Measurements from ENCODE around the gene ZFAND3.
"Not testable (repeated sequence)": the region's sequence is repeated elsewhere in the genome, so short reads cannot be mapped to it uniquely, and the experiment has no call there.

Gene ZFAND3

DNA sequence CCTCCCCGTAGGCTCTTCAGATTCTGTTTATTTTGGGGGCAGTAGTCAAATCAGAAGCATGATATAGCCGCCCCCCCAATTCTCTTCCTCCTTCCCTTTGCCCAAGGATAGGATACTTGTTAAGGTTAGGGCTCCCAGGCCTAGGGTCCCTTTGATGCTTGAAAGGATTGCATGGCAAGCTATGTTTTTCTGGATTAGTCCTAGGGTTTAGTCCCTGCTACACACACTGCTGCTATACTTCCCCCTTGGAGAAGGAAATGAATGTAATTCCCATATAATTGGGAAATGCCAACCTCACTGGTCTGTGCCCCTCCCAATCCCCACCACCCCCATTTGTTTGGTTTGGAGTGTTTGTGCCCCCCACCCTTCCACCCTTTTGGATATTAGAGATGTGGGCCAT is 62.8 kb downstream of the ZFAND3 start:
- TF ChIP-seq JUND (IDR thresholded peaks at IDR 0.05; ENCODE audit: low read depth) = no peak
- in situ Hi-C loops (cut with HindIII; ENCODE audit: low pct_unique_long_range_greater_than_20kb, low sequenced_read_pairs) = no loop called here
- DNase-seq (ENCODE audit: low read depth in 1 of 2, low spot score in 1 of 2) = no peak

DNA sequence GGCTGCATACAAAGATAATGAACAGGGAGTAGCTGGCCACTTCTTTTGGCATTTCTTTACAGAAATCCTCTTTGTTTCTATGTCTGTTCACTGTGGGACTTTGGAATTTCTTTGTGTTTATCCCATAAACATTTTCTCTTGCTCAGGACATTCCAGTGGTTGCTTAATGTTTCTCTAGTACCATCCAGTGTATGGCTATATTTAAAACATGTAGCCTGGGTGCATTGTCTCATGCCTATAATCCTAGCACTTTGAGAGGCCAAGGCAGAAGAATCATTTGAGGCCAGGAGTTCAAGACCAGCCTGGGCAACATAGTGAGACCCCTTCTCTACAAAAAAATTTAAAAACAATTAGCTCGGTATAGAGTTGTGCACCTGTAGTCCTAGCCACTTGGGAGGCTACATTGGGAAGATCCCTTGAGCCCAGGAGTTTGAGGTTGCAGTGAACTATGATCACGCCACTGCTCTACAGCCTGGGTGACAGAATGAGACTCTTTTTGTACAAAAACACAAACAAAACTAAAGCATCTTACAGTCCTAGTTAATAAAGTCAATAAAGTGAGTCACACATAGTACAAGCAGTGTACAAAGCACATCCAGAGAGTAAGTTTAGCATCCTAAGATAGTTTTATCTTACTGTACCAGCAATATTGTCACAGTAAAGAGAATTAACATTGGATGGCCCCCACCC is 63.3 kb downstream of the ZFAND3 start:
- in situ Hi-C loops (cut with HindIII; ENCODE audit: low pct_unique_long_range_greater_than_20kb, low sequenced_read_pairs) = no loop called here
- DNase-seq (ENCODE audit: low read depth in 1 of 2, low spot score in 1 of 2) = peak in 1 of 2 experiments; percentile 30
- no peak for TF ChIP-seq JUND (IDR thresholded peaks at IDR 0.05; ENCODE audit: low read depth)

DNA sequence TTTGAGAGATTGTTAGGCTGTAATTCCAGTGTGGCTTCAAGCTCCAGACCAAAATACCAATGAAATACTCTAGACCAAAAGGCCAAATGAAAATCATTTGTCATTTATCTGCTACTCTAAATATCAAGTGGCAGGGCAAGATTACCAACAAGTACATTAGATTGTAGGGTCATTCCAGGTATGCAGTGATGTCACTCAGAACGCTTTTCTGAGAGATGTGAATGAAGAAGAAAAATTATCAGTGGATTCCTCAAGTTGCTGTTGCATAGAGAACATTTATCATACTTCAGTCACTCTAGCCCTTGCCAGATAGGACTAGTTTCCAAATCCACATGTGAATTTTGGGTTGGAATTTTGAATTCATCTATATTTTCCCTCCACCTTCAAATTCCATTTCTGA is 65.0 kb downstream of the ZFAND3 start:
- in situ Hi-C loops (cut with HindIII; ENCODE audit: low pct_unique_long_range_greater_than_20kb, low sequenced_read_pairs) = no loop called here
- DNase-seq (ENCODE audit: low read depth in 1 of 2, low spot score in 1 of 2) = no peak
- TF ChIP-seq JUND (IDR thresholded peaks at IDR 0.05; ENCODE audit: low read depth) = no peak

DNA sequence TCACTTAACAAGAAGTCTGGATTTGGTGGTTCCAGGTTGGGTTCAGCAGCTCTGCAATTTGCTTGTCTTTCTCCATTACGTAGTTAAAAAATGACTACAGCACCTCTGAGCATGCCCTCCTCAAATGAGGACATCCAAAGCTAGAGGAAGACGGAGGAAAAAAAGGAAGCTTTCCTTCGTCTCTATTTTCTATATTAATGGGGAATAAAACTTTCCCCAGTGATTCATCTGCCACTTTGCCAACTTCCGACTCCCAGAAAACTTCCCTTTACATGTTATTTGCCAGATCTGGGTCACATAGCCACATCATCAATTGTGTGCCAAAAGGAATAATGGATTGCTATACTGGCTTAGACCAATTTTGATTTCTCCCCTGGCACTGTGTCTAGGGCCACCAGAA is 69.5 kb downstream of the ZFAND3 start:
- DNase-seq (ENCODE audit: low read depth in 1 of 2, low spot score in 1 of 2) = no peak
- in situ Hi-C loops (cut with HindIII; ENCODE audit: low pct_unique_long_range_greater_than_20kb, low sequenced_read_pairs) = no loop called here
- no peak for TF ChIP-seq JUND (IDR thresholded peaks at IDR 0.05; ENCODE audit: low read depth)

DNA sequence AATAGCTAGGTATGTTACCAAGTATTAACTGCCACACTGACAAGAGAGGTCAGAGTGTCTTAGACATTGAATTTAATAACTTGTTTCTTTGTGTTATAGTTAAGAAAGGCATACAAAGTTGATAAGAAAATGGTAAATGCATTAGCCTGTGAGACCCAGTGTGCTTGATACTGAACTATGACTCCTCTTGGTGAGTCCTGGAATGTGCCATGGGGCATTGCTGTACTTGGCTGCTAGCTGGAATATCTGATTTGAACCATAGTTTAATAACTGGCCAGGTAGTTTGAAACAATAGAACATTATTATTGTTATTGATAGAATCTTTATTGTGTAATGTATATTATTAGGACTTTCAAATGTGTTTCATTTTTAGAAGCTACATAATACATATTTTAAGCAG is 70.0 kb downstream of the ZFAND3 start:
- in situ Hi-C loops (cut with HindIII; ENCODE audit: low pct_unique_long_range_greater_than_20kb, low sequenced_read_pairs) = no loop called here

DNA sequence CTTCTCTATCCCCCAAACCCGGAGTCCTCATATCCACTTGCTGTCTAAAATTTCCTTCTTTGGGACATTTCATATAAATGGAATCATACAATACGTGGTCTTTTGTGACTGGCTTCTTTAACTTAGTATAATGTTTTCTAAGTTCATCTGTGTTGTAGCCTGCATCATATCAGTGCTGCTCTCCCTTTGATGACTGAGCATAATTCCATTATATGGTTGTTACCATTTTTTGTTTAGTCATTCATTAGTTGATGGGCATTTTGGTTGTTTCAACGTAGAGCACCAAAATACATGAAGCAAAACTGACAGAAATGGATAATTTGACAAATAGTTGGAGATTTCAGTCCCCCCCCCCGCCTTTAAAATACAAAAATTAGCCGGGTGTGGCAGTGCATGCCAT is 71.5 kb downstream of the ZFAND3 start:
- no peak for TF ChIP-seq JUND (IDR thresholded peaks at IDR 0.05; ENCODE audit: low read depth)
- DNase-seq (ENCODE audit: low read depth in 1 of 2, low spot score in 1 of 2) = no peak
- in situ Hi-C loops (cut with HindIII; ENCODE audit: low pct_unique_long_range_greater_than_20kb, low sequenced_read_pairs) = no loop called here

More for the DNA sequence above, 70.0 kb downstream of the ZFAND3 start:
- DNase-seq (ENCODE audit: low read depth in 1 of 2, low spot score in 1 of 2) = peak in 1 of 2 experiments; percentile 11
- no peak for TF ChIP-seq JUND (IDR thresholded peaks at IDR 0.05; ENCODE audit: low read depth)

DNA sequence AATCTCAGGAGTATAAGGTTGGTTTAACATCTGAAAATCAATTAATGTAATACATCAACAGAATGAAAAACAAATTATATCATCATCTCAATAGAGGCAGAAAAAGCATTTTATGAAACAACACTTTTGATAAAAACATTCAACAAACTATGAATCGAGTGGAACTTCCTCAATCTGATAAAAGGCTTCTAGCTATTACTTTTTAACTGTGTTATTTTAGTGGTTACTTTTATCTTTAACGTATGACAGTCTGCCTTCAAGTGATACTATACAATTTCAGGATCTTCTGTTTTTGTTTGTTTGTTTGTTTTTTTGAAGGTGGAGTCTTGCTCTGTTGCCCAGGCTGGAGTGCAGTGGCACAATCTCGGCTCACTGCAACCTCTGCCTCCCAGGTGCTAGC is 73.7 kb downstream of the ZFAND3 start:
- in situ Hi-C loops (cut with HindIII; ENCODE audit: low pct_unique_long_range_greater_than_20kb, low sequenced_read_pairs) = no loop called here
- no peak for DNase-seq (ENCODE audit: low read depth in 1 of 2, low spot score in 1 of 2)
- no peak for TF ChIP-seq JUND (IDR thresholded peaks at IDR 0.05; ENCODE audit: low read depth)

DNA sequence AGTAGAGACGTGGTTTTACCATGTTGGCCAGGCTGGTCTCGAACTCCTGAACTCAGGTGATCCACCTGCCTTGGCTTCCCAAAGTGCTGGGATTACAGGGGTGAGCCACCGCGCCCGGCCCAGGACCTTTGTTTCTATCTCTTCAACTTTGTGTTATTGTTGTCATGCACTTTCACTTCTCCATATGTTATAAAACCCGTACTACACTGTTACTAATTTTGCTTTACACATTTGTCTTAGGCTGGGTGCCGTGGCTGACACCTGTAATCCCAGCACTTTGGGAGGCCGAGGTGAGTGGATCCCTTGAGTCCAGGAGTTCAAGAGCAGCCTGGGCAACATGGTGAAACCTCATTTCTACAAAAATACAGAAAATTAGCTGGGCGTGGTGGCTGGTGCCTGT is 74.2 kb downstream of the ZFAND3 start:
- in situ Hi-C loops (cut with HindIII; ENCODE audit: low pct_unique_long_range_greater_than_20kb, low sequenced_read_pairs); DNase-seq (ENCODE audit: low read depth in 1 of 2, low spot score in 1 of 2): not testable (repeated sequence)

DNA sequence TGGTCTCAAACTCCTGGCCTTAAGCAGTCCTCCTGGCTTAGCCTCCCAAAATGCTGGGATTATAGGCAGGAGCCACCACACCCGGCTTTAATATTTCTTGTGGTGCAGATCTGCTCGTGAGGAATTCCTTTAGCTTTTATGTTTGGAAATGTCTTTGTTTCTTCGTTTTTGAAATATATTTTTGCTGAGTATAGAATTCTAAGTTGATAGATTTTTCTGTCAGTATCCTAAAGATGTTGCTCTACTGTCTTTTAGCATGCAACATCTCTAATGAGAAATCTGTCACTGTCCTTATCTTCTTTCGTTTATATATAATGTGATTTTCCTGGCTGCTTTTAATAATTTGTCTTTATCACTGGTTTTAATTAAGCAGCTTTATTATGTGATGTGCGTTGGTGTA is 75.1 kb downstream of the ZFAND3 start:
- no peak for TF ChIP-seq JUND (IDR thresholded peaks at IDR 0.05; ENCODE audit: low read depth)
- in situ Hi-C loops (cut with HindIII; ENCODE audit: low pct_unique_long_range_greater_than_20kb, low sequenced_read_pairs) = no loop called here
- no peak for DNase-seq (ENCODE audit: low read depth in 1 of 2, low spot score in 1 of 2)

DNA sequence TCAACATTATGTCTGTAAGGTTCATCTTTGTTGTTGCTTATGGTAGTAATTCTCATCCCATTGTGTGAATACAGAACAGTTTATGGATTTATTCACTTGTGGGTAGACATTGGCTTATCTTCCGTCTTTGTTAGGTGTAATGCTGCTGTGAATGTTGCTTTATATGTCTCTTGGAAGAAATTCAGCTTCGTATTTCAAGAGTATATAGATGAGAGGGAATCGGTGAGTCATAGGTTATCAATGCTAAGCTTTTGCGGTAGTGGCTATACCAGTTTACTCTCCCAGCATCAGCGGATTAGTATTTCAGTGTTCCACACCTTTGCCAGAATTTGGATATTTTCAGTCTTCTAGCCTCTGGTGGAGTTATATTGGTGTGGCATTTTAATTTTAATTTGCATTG is 77.8 kb downstream of the ZFAND3 start:
- DNase-seq (ENCODE audit: low read depth in 1 of 2, low spot score in 1 of 2) = no peak
- in situ Hi-C loops (cut with HindIII; ENCODE audit: low pct_unique_long_range_greater_than_20kb, low sequenced_read_pairs) = no loop called here
- no peak for TF ChIP-seq JUND (IDR thresholded peaks at IDR 0.05; ENCODE audit: low read depth)

DNA sequence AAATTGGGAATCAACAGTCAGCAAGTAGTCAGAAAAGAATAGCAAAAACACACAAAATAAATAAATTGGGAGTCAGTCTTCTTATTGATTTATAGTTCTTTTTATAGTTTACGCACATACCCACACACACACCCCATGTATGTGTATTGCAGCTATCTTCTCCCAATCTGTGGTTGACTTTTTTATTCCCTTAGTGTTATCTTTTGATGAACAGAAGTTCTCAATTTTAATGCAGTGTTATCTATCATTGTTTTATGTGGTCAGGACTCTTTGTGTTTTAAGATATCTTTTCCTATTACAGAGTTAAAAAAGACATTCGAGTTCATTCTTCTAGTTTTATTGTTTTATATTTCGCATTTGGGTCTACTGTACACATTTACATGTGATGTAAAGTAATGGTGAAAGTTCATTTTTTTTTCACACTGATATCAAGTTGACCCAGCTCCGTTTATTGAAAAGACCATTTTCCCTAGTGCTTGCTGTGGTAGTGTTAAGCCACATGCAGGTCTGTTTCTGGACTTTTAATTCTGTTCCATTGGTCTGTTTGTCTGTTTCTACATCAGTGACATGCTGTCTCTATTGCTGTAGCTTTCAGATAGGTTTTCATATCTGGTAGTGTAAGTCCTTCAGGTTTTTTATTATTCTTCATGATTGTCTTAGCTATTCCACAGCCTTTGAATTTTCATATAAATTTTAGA is 78.4 kb downstream of the ZFAND3 start:
- no peak for DNase-seq (ENCODE audit: low read depth in 1 of 2, low spot score in 1 of 2)
- in situ Hi-C loops (cut with HindIII; ENCODE audit: low pct_unique_long_range_greater_than_20kb, low sequenced_read_pairs) = no loop called here
- TF ChIP-seq JUND (IDR thresholded peaks at IDR 0.05; ENCODE audit: low read depth) = no peak

DNA sequence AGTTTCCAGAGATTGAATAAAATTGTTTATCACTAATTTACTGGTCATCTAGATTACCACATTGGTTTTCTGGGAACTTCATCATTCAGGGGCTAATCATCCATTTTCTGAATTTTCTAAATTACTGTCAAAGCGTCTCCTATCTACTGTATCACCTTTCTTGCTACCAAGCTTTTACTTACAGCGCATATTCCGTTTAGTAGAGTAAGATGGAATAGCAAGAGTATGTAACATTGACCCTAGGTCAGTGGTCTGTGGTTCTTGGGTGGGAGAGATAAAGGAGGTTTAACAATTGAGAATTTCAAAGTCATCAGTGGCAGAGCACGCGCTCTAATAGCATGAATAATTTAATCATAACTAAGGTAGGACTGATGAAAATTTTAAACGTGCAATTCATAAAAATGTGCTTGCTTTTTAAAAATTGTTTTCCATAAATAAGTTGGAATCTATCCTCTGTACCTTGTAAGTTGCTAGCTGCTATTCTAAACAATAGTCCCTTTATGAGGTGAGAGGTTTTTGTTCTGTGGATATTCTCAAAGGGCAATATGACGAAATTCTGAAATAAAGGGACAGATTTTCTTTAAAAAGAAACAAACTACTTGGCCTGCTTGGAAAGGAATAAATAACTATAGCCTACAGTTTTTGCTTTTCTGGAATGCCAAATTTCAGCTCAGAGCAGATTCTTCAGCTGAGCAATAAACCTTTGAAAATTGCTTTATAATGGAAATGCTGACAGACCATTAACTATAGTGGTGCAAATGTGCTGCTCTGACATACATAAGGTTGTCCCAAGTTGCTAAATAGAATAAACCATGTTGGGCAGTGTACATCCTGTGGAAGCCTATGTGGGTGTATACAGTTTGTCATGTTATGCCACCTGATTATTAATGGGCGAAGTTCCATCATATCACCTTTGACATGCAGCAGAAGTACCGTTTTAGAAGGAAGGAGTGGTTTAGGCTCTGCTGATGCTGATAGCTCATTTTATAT is 84.1 kb downstream of the ZFAND3 start:
- in situ Hi-C loops (cut with HindIII; ENCODE audit: low pct_unique_long_range_greater_than_20kb, low sequenced_read_pairs) = no loop called here
- TF ChIP-seq JUND (IDR thresholded peaks at IDR 0.05; ENCODE audit: low read depth) = no peak
- DNase-seq (ENCODE audit: low read depth in 1 of 2, low spot score in 1 of 2) = no peak

DNA sequence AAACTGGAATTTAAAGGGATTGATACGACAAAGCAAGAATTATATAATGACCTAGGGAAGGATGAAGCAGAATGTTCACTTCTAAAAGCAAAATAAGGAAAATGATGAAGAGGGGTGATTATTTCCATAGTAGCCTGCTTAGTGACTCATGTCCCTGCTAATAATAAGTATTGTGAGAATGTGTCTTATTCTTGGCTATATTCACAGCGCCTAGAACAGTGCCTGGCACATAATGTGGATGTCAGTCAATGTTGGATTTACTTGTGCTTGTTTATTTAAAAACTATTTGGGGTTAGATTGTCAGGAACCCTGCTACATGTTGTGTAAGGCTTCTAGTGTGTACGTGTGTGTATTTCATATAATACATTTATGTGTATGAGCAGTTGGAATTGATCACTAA is 85.1 kb downstream of the ZFAND3 start:
- DNase-seq (ENCODE audit: low read depth in 1 of 2, low spot score in 1 of 2) = no peak
- in situ Hi-C loops (cut with HindIII; ENCODE audit: low pct_unique_long_range_greater_than_20kb, low sequenced_read_pairs) = no loop called here
- TF ChIP-seq JUND (IDR thresholded peaks at IDR 0.05; ENCODE audit: low read depth) = no peak

Measured in T47D (cell line).